Activated CD8-positive, alpha-beta memory T cell treated with anti-CD3 and anti-CD28 coated beads, Interleukin-2, amount 50 U/mL, for 1 hour (primary cell): ENCODE measurements around the gene HK1.
"Not testable (repeated sequence)": the region's sequence is repeated elsewhere in the genome, so short reads cannot be mapped to it uniquely, and the experiment has no call there.

Experiments used
- DNase-seq: peaks from one replicate; pipeline ENCODE4 v3.0.0-alpha.2; 2020; ENCODE audit errors: extremely low read depth

Gene HK1

GRCh38 chr10:69278446-69278963 lies at the start of gene HK1:
Gene HK1, plus strand, starts transcription at chr10:69278496.
- no peak for DNase-seq

- no peak for DNase-seq
Observed at GRCh38 chr10:69229616-69229916, 48.7 kb upstream of the HK1 start.

- no peak for DNase-seq
Observed at GRCh38 chr10:69230128-69230527, 48.2 kb upstream of the HK1 start.

DNA sequence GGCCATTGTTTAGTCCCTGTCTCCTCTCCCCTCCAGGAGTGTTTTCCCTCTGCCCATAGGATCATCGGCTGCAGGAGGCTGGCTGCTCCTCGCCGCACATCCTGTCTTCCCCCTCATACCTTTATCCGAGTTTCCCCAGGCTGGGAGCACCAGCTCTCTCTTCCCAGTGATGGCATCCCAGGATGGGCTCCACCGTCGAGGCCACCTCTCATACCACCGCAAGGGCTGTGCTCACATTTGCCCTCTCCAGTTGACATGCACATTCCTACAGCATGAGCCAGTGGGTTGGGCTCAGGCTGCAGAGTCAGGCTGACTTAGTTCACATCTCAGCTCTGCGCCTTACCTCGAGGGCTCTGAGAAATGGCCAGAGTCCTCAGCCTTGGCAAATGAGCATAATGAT lies 46.0 kb upstream of the HK1 start:
- no peak for DNase-seq

DNA sequence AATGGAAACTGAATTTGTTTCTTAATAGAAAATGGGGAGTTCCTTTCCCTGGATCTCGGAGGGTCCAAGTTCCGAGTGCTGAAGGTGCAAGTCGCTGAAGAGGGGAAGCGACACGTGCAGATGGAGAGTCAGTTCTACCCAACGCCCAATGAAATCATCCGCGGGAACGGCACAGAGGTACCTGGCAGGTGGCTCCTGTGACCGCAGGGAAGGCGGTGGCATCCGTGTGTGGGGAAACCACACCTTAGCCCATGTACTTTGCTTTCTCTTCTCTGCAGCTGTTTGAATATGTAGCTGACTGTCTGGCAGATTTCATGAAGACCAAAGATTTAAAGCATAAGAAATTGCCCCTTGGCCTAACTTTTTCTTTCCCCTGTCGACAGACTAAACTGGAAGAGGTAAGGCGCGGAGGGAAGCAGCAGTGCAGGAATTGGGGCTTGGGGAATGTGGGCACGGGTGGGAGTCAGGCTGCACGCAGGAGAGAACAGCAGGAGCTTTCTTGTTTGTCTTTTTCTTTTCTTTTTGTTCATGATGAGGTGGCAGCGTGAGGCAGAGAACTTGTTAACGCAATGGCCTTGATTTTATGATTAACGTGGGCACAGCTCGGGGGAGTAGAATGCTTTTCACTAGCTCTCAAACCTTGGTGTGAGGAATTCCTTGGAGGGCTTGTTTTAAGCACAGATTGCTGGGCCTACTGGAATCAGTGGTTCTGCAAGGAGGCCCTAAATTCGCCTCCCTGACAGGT lies 45.4 kb upstream of the HK1 start:
- DNase-seq: no peak

DNA sequence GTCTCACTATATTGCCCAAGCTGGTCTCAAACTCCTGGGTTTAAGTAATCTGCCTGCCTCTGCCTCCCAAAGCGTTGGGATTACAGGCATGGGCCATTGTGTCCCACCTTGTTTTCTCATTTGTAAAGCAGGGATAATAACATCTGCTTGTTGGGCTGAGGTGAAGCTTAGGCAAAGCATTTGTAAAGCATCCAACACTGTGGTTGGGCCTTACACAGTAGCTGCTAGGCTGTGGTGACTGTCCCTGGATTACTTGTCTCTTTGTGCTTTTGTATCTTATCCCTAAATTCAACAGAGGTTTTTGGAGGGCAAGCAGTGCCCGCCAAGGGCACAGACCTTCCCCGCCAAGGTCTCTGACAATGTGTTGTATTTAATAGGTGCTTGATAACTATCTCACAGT lies 43.8 kb upstream of the HK1 start:
- no peak for DNase-seq

GRCh38 chr10:69237528-69238159 lies 40.7 kb upstream of the HK1 start:
- no peak for DNase-seq

DNA sequence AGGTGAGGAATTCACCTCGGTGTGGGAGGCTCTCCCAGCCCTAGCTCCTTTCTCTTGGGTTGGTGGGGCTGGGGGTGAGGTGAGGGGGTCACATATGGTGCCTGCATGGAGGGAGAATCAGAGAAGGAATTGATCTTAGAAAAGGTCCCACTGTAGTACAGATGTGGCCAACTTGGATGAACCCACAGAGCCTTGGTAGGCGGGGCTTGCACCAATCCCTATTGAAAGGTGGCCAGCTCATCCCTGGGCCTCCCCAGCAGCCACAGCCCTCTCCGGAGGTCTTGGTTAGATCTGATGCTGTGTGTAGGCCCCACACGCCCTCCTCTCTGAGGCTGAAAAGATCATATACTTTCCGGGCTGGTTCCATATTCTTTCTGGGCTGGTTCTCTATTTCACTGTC lies 39.2 kb upstream of the HK1 start:
- no peak for DNase-seq

- no peak for DNase-seq
Observed at GRCh38 chr10:69239816-69240434, 38.4 kb upstream of the HK1 start.

- DNase-seq: no peak
Observed at GRCh38 chr10:69240455-69240854, 37.8 kb upstream of the HK1 start.

GRCh38 chr10:69241575-69241974 lies 36.7 kb upstream of the HK1 start:
- no peak for DNase-seq

GRCh38 chr10:69242040-69242851 lies 36.0 kb upstream of the HK1 start:
- no peak for DNase-seq

GRCh38 chr10:69242852-69243212 lies 35.5 kb upstream of the HK1 start:
- no peak for DNase-seq

DNA sequence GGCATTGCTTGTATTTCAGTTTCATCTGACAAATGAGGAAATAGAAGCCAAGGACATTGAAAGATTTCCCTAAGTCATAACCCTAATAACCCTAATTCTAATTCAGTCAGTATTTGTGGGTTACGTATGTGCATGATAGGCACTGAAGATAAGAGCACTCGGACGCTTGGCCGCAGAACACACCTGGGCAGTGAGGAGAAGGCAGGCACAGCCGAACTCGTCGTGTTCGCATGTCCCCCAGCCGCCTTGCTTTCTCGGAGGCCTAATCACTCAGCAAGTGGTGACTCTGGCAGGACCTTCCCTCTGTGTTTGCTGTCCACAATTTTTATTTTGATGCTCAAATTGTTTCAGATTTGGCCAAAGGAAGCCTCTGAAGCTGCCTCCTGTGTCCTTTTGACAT lies 34.5 kb upstream of the HK1 start:
- no peak for DNase-seq

- DNase-seq: no peak
Observed at GRCh38 chr10:69246036-69246435, 32.3 kb upstream of the HK1 start.

DNA sequence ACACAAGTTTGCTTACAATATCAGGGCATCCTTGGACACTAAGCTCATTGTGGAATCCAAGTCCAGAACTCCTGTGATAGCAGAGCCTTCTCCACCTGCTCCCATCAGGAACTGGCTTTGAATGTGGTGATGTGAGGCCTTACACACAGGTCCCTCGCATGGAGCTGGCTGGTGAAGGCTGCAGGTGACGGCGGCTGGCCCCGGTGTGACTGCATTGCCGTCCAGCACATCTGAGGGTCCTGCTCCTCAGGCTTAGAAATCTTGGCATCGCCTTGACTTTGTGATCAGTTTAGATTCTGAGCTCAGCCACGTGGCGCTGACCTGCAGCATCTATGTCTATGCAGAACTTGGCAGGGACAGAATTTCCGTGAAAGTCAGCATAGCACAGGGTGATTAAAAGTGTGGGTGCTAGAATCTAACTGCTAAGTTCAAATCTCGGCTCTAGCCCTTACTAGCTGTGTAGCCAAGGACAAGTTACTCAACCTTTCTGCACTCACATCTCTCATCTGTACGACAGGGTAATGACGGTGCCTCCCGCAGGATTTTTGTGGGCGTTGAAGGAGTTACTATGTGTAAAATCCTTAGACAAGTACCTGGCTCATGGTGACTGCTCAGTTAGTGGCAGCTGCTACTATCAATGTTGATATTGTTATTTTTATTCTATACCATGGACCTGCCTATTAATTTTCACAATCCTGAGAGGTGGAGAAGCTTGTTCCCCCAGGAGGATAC lies 31.5 kb upstream of the HK1 start:
- no peak for DNase-seq

GRCh38 chr10:69247313-69247710 lies 31.0 kb upstream of the HK1 start:
- no peak for DNase-seq

DNA sequence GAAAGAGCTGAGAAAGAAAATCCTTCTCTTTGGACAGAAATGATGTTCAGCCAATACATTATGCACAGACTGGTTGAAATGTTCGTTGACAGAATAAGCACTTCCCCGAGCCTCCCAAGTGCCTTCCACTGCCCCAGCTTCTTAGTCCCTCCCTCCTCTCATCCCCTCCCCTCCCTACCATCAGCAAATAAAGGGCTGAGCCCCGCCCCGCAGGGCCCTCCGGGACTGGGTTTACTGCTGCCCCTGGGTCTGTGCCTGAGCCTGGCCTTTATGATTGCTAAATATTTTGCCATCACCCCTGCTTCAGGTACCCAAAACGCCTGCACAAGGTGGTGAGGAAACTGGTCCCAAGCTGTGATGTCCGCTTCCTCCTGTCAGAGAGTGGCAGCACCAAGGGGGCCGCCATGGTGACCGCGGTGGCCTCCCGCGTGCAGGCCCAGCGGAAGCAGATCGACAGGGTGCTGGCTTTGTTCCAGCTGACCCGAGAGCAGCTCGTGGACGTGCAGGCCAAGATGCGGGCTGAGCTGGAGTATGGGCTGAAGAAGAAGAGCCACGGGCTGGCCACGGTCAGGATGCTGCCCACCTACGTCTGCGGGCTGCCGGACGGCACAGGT lies 30.1 kb upstream of the HK1 start:
- DNase-seq: no peak

- no peak for DNase-seq
Observed at GRCh38 chr10:69250041-69250440, 28.3 kb upstream of the HK1 start.

DNA sequence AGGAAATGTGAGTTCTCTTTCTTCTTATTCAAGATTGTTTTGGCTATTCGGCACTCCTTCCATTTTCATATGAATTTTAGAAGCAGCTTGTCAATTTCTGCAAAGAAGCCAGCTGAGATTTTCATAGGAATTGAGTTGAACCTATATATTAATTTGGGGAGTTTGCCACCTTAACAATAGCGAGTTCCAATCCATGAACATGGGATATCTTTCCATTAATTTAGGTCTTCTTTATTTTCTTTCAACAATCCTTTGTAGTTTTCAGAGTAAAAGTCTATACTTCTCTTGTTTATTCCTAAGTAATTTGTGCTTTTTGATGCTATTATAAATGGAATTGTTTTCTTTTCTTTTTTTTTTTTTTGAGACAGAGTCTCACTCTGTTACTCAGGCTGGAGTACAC lies 26.9 kb upstream of the HK1 start:
- not testable (repeated sequence) for DNase-seq

DNA sequence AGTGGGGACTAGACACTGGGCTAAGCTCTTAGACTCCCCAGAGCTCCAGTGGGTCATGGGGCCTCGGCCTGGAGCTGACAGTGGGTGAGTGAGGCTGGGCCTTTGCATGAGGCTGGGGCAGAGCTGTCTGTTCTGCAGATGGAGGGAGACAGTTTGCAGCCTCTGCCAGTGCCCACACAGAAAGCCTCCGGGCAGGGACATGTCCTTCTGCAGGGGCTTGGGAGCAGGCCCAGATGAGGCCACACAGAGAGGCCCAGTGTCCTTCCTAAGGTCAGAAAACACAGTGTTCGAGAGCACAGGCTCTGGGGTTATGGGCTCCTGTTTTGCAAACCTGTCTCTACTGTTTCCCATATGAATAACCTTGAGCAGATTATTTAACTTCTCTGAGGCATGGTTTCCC lies 25.1 kb upstream of the HK1 start:
- DNase-seq: no peak
